K562 (cell line): ENCODE measurements around the gene CEP250. TPM values are rescaled to one million over a fixed set of nuclear protein-coding genes. Genes with fewer than 3 reads are reported as not detected.
"Not testable (repeated sequence)": the region's sequence is repeated elsewhere in the genome, so short reads cannot be mapped to it uniquely, and the experiment has no call there.

ENCODE experiments used
- ATAC-seq: fragments of 200-7000 bp; cut with Tn5 transposase; 3 replicates; pipeline ENCODE4 v1.9.1; 2020; ENCODE audit warnings: moderate library complexity
- BruUV-seq: library from RNA; stranded (reverse); fragments of 400-500 nt; replicated peaks from 2 replicates; lab custom pipeline; 2021; lab: Mats Ljungman, UMichigan
- CTCF ChIA-PET: fragments of 300-600 bp; formaldehyde crosslinking; extraction: SDS; loops from one replicate; lab custom pipeline; 2021; ENCODE audit warnings: low intra/inter-chr PET ratio; lab: Yijun Ruan, JAX
- POLR2A ChIA-PET: fragments of 300-600, 350-650 bp; sonication (Branson Sonifier 250); formaldehyde crosslinking; extraction: SDS; loops from one replicate; lab custom pipeline; 2021; ENCODE audit warnings: antibody characterized with exemption, inconsistent platforms; lab: Yijun Ruan, JAX
- DNase-seq, 4 experiments: peaks; one replicate each; pipeline versions ENCODE4 v3.0.0 to v3.0.0-alpha.2; 2011 to 2018; ENCODE audit warnings: low spot score in 3 of 4, mixed read lengths in 3 of 4; ENCODE audit errors: extremely low read depth in 1 of 4
- FAIRE-seq: peaks from 2 replicates; lab custom pipeline; 2011; peaks lifted over from hg19 to GRCh38; lab: Jason Lieb, UNC
- H2AFZ ChIP-seq: 2 replicates; pipeline ENCODE4 v1.6.0; 2011; ENCODE audit warnings: low read depth, low read length, control low read depth, inconsistent platforms
- H3K27ac ChIP-seq: fragments of 200-600 bp; 3 replicates; pipeline ENCODE4 v1.8.0; 2011; ENCODE audit warnings: low read depth, mild to moderate bottlenecking, control low read depth, inconsistent platforms, low read length, moderate library complexity, mixed read lengths; ENCODE audit errors: extremely low read depth
- H3K27me3 ChIP-seq, 2 experiments: fragments of 300-600 bp in 1 of 2; 2 replicates in 1 of 2; 3 replicates in 1 of 2; pipeline versions ENCODE4 v1.6.0 to v1.8.0; 2011; ENCODE audit warnings: inconsistent platforms in 2 of 2, low read length in 2 of 2, mild to moderate bottlenecking in 1 of 2, mixed read lengths in 1 of 2, moderate library complexity in 1 of 2; ENCODE audit not compliant: control insufficient read depth in 2 of 2, insufficient read depth in 2 of 2
- H3K36me3 ChIP-seq: fragments of 300-600 bp; 3 replicates; pipeline ENCODE4 v1.8.0; 2011; ENCODE audit warnings: mild to moderate bottlenecking, low read length, inconsistent platforms; ENCODE audit not compliant: control insufficient read depth, insufficient read depth
- H3K4me1 ChIP-seq, 2 experiments: fragments of 200-600 bp in 1 of 2; replicated peaks in 1 of 2; 2 replicates in 1 of 2; 3 replicates in 1 of 2; pipeline versions ENCODE4 v1.5.1 to v1.8.0; 2011; ENCODE audit warnings: inconsistent platforms in 2 of 2, low read length in 2 of 2, mild to moderate bottlenecking in 1 of 2, mixed read lengths in 1 of 2, moderate library complexity in 1 of 2; ENCODE audit not compliant: control insufficient read depth in 2 of 2, insufficient read depth in 2 of 2
- H3K4me2 ChIP-seq: 2 replicates; pipeline ENCODE4 v1.6.1; 2011; ENCODE audit warnings: low read length, control low read depth, inconsistent platforms, mixed read lengths; ENCODE audit not compliant: insufficient read depth
- H3K4me3 ChIP-seq: fragments of 200-600 bp; sonication (generic), shearing (Covaris generic); 2 replicates; pipeline ENCODE4 v1.5.1; 2016; ENCODE audit warnings: control low read depth, inconsistent platforms
- H3K79me2 ChIP-seq: fragments of 200-600 bp; 3 replicates; pipeline ENCODE4 v1.8.0; 2011; ENCODE audit warnings: low read length, inconsistent platforms; ENCODE audit not compliant: control insufficient read depth, insufficient read depth
- H3K9ac ChIP-seq, 2 experiments: 2 replicates each; pipeline versions ENCODE4 v1.6.0 to v1.6.1; 2011; ENCODE audit warnings: low read depth in 2 of 2, low read length in 2 of 2, control low read depth in 1 of 2, inconsistent platforms in 1 of 2, mild to moderate bottlenecking in 1 of 2, mixed read lengths in 1 of 2; ENCODE audit not compliant: insufficient read depth in 1 of 2
- H3K9me1 ChIP-seq: one replicate; pipeline ENCODE4 v1.6.0; 2011; ENCODE audit warnings: inconsistent platforms, mild to moderate bottlenecking, low read length, moderate library complexity; ENCODE audit not compliant: control insufficient read depth, insufficient read depth
- H3K9me3 ChIP-seq: replicated peaks from 2 replicates; pipeline ENCODE4 v1.5.1; 2011; ENCODE audit warnings: low read depth, low read length, inconsistent platforms; ENCODE audit not compliant: control insufficient read depth, insufficient read depth
- H4K20me1 ChIP-seq: replicated peaks from 2 replicates; pipeline ENCODE4 v1.6.1; 2011; ENCODE audit warnings: low read length, inconsistent platforms, mixed read lengths; ENCODE audit not compliant: control insufficient read depth, insufficient read depth
- MITF ChIP-seq: IDR thresholded peaks from 2 replicates; pipeline ENCODE4 v1.6.1; 2014; ENCODE audit warnings: antibody characterized with exemption
- RBFOX2 ChIP-seq: fragments of 200-400 bp; formaldehyde crosslinking; IDR thresholded peaks from 2 replicates; pipeline ENCODE4 v1.6.1; 2017; ENCODE audit warnings: low read depth, mild to moderate bottlenecking, low read length, moderate library complexity
- STAT5B ChIP-seq: fragments of 250-450 bp; sonication (Bioruptor Pico); IDR thresholded peaks from 2 replicates; pipeline ENCODE4 v1.8.0; 2021; ENCODE audit warnings: mild to moderate bottlenecking, inconsistent platforms
- WGBS: fragments of 100-300 bp; shearing (Covaris generic); methylation state at CpG from one replicate; pipeline ENCODE4 v1.1.6; 2016; ENCODE audit warnings: low coverage, mixed read lengths; ENCODE audit not compliant: insufficient coverage; ENCODE audit errors: missing lambda C conversion rate; 5-methylcytosine and 5-hydroxymethylcytosine counted together
- in situ Hi-C: fragments of 300-500 bp; cut with MboI; formaldehyde crosslinking; loops from 4 replicates; pipeline ENCODE4 v1.15.0; 2018; ENCODE audit warnings: inconsistent platforms, mixed read lengths
- intact Hi-C: fragments of 100-400 bp; cut with micrococcal nuclease; formaldehyde crosslinking; loops from 2 replicates; pipeline ENCODE4 v1.14.2; 2022
- polyA plus RNA-seq, 8 experiments: library from polyadenylated mRNA; depleted of rRNA in 4 of 8; stranded (reverse) in 5 of 8; unstranded in 3 of 8; fragments of >200 nt; fragmentation: Nextera tagmentation in 2 of 8; fragmentation: Illumina TruSeq in 1 of 8; extraction: Ambion mirVana in 2 of 8; extraction: Trizol in 1 of 8; gene quantifications; 2 replicates each; pipeline versions ENCODE4 v1.2.1 to v1.2.3, GENCODE V29; 2011 to 2014; ENCODE audit warnings: inconsistent platforms in 1 of 8, missing spikeins in 1 of 8
- total RNA-seq, 7 experiments: library from RNA; depleted of rRNA in 6 of 7; stranded (reverse); fragments of >200 nt in 6 of 7; fragmentation: Illumina TruSeq in 2 of 7; extraction: Trizol in 2 of 7; gene quantifications; 2 replicates each; pipeline versions ENCODE4 v1.2.1 to v1.2.3, GENCODE V29; 2011 to 2021; ENCODE audit warnings: low replicate concordance in 1 of 7

The CEP250 gene
- total and polyA plus RNA-seq, 9 of the 15 experiments (the other 6 are each of a cell fraction or from before 2014, with no cell fraction given) = 2.5 to 41.9 (median 20.5) TPM

DNA sequence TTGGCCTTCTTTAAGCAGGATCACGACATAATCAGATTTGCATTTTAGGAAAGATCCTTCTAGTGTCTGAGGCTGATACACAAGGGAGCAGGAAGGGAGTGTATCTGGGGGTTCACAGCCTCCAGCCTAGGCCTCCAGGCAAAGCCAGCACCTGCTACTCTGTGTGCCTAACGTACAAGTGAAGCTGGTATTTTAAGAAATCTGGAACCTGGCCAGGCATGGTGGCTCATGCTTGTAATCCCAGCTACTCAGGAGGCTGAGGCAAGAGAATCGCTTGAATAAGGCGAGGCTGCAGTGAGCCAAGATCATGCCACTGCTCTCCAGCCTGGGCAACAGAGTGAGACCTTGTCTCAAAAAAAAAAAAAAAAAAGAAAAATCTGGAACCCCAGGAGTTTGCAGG, 100.1 kb downstream of the CEP250 start:
- WGBS = 77% methylated on average over 4 of the region's 4 CpGs
- ATAC-seq, CTCF ChIA-PET, BruUV-seq, H3K9ac ChIP-seq, H3K79me2 ChIP-seq, intact Hi-C loops, H3K27ac ChIP-seq, H4K20me1 ChIP-seq, FAIRE-seq, H3K4me3 ChIP-seq, in situ Hi-C loops, H3K9me3 ChIP-seq, H3K9me1 ChIP-seq, H2AFZ ChIP-seq, H3K27me3 ChIP-seq, H3K4me2 ChIP-seq: not testable (repeated sequence)
- POLR2A ChIA-PET = interaction anchor here (0.6 to 2.3 kb wide), 2 partner anchors 9 to 71 kb away, joined by 3 to 10 read pairs; no protein-coding TSS in a partner anchor
- H3K36me3 ChIP-seq = peaks cover 66% of the 10 kb centered on the region; the same call in 2 of the 3 replicates
- DNase-seq = peak in 1 of 4 experiments; percentile 7
- H3K4me1 ChIP-seq = peaks cover 0 to 12% of the 10 kb centered on the region in 2 experiments; a peak in 1 of 5 replicates

DNA sequence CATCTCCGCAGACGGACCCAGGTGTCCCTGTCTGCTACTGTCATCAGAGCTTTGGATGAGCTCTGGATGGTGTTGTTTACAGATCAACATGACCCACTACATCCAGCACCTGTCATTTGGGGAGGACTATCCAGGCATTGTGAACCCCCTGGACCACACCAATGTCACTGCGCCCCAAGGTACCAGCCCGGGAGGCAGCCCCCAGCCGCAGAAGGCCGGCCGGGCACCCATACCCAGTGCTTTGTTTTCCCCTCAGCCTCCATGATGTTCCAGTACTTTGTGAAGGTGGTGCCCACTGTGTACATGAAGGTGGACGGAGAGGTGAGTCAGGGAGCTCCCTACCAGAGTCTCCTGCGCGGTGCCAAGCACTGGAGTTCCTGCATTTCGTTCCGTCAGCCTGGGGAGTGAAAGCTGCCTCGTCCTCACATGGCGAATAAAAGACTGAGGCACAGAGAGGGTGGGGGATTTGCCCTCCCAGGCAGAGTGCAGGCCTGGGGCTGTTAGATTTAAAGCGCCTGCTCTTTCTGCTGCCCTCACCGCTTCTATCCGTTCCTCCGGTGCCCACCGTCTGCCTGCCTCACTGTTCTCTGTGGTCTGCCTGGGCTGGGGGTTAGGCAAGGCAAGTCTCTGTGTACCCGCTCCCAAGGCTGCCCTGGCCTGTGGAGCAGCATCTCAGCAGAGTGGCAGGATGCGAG, 100.7 kb downstream of the CEP250 start:
- peaks cover 0 to 12% of the 10 kb centered on the region in 2 experiments; a peak in 1 of 5 replicates for H3K4me1 ChIP-seq
- H3K9ac ChIP-seq = no peak overlapping the region
- peak in 1 of 4 experiments; percentile 10 for DNase-seq
- no peaks in the 10 kb centered on the region for H3K9me1 ChIP-seq
- H2AFZ ChIP-seq = no peak overlapping the region
- H3K27ac ChIP-seq = no peak overlapping the region
- H3K36me3 ChIP-seq = peaks cover 62% of the 10 kb centered on the region; the same call in 2 of the 3 replicates
- 96% methylated on average over 18 of the region's 21 CpGs for WGBS
- no peaks in the 10 kb centered on the region for H3K9me3 ChIP-seq
- no peak for FAIRE-seq
- no peak overlapping the region for H3K4me2 ChIP-seq
- ChIA-PET POLR2A (interaction anchor here (0.6 to 2.3 kb wide), 2 partner anchors 8 to 10 kb away, joined by 3 to 10 read pairs; no protein-coding TSS in a partner anchor), CTCF (no interaction called here)
- BruUV-seq = no TSS peak
- H3K79me2 ChIP-seq = no peaks in the 10 kb centered on the region
- no peaks in the 10 kb centered on the region for H3K27me3 ChIP-seq
- H3K4me3 ChIP-seq = no peak overlapping the region
- peaks cover 3% of the 10 kb centered on the region for H4K20me1 ChIP-seq
- in situ Hi-C loops (no loop called here), intact Hi-C loops (no loop called here)
- ATAC-seq = no peak
- TF ChIP-seq MITF (no peak), STAT5B (no peak), RBFOX2 (peak; percentile 30; the same call in 1 of the 2 replicates)
